OCI-LY3 (cell line): Measurements from ENCODE around the gene EHBP1.

Experiments used
- H2AFZ ChIP-seq: fragments of 200-600, 300-600 bp; shearing (Covaris generic); 2 replicates; pipeline ENCODE4 v1.6.0; 2014; ENCODE audit warnings: antibody characterized with exemption, low read depth, low read length
- H3K27ac ChIP-seq: fragments of 200-600, 300-600 bp; sonication (generic); 2 replicates; pipeline ENCODE4 v1.5.1; 2014; ENCODE audit warnings: mild to moderate bottlenecking, low read length, moderate library complexity, mixed read lengths
- H3K27me3 ChIP-seq: fragments of 200-600, 300-600 bp; sonication (generic); 2 replicates; pipeline ENCODE4 v1.6.1; 2014; ENCODE audit warnings: low read depth, low read length, mixed read lengths
- H3K36me3 ChIP-seq: fragments of 200-600, 300-600 bp; sonication (generic); replicated peaks from 2 replicates; pipeline ENCODE3; 2014; ENCODE audit warnings: low read depth, low read length, mixed read lengths
- H3K4me1 ChIP-seq: fragments of 300-600, 200-600 bp; sonication (generic); 2 replicates; pipeline ENCODE4 v1.6.1; 2014; ENCODE audit warnings: low read length, mixed read lengths
- H3K4me2 ChIP-seq: fragments of 200-600, 300-600 bp; sonication (generic); 2 replicates; pipeline ENCODE4 v1.6.1; 2014; ENCODE audit warnings: low read length, mixed read lengths
- H3K4me3 ChIP-seq: fragments of 300-600, 200-600 bp; sonication (generic); 2 replicates; pipeline ENCODE4 v1.5.1; 2014; ENCODE audit warnings: antibody characterized with exemption, mild to moderate bottlenecking, low read length, moderate library complexity
- H3K79me2 ChIP-seq: fragments of 300-600, 200-600 bp; shearing (Covaris generic); 2 replicates; pipeline ENCODE4 v1.6.1; 2014; ENCODE audit warnings: mild to moderate bottlenecking, low read length, mixed read lengths
- H3K9ac ChIP-seq: fragments of 300-600, 200-600 bp; shearing (Covaris generic); 2 replicates; pipeline ENCODE4 v1.6.0; 2014; ENCODE audit warnings: mild to moderate bottlenecking, low read length, moderate library complexity
- H3K9me3 ChIP-seq: fragments of 200-600, 300-600 bp; shearing (Covaris generic); 2 replicates; pipeline ENCODE4 v1.6.1; 2014; ENCODE audit warnings: low read length, mixed read lengths; ENCODE audit not compliant: insufficient read depth
- H4K20me1 ChIP-seq: fragments of 200-600, 300-600 bp; sonication (generic); 2 replicates; pipeline ENCODE4 v1.6.1; 2016; ENCODE audit warnings: low read length, mixed read lengths; ENCODE audit not compliant: insufficient read depth
- CTCF ChIP-seq: fragments of 200-600, 300-600 bp; sonication (generic); IDR thresholded peaks from 2 replicates; pipeline ENCODE4 v1.5.1; 2014; ENCODE audit warnings: antibody characterized with exemption, low read length, low read depth
- EZH2phosphoT487 ChIP-seq: fragments of 200-600 bp; shearing (Covaris generic); IDR thresholded peaks from 2 replicates; pipeline ENCODE4 v1.6.1; 2018; ENCODE audit warnings: antibody characterized with exemption, mixed run types, low read depth

The EHBP1 gene

GRCh38 chr2:62719757-62720156, 14.2 kb downstream of the EHBP1 start:
- Histone ChIP-seq H4K20me1 (0 out of 2 replicates have a peak, but pooled peaks cover 3% of the 10 kb centered on the region), H3K36me3 (peaks cover 12% of the 10 kb centered on the region), H3K27me3 (no peaks in the 10 kb centered on the region), H3K9ac (no peak overlapping the region), H3K27ac (no peak overlapping the region), H3K4me2 (no peak overlapping the region), H3K79me2 (peaks cover 11% of the 10 kb centered on the region; the same call in 1 of the 2 replicates), H3K4me1 (no peaks in the 10 kb centered on the region), H2AFZ (no peak overlapping the region), H3K9me3 (no peaks in the 10 kb centered on the region), H3K4me3 (no peak overlapping the region)
- no peak for TF ChIP-seq CTCF
- TF ChIP-seq EZH2phosphoT487: no peak

GRCh38 chr2:62722679-62723078, 17.2 kb downstream of the EHBP1 start:
- TF ChIP-seq CTCF: no peak
- no peak for TF ChIP-seq EZH2phosphoT487
- Histone ChIP-seq H3K9me3 (no peaks in the 10 kb centered on the region), H3K36me3 (peaks cover 4% of the 10 kb centered on the region), H3K9ac (no peak overlapping the region), H3K4me2 (no peak overlapping the region), H3K27ac (no peak overlapping the region), H3K4me3 (no peak overlapping the region), H3K27me3 (no peaks in the 10 kb centered on the region), H2AFZ (no peak overlapping the region), H3K79me2 (peaks cover 19% of the 10 kb centered on the region; the same call in 1 of the 2 replicates), H4K20me1 (peaks cover 8% of the 10 kb centered on the region; the same call in 1 of the 2 replicates), H3K4me1 (peaks cover 13% of the 10 kb centered on the region)

GRCh38 chr2:62723253-62723652, 17.7 kb downstream of the EHBP1 start:
- H3K9me3 ChIP-seq: no peaks in the 10 kb centered on the region
- H2AFZ ChIP-seq: no peak overlapping the region
- H3K79me2 ChIP-seq: peaks cover 19% of the 10 kb centered on the region; the same call in 1 of the 2 replicates

GRCh38 chr2:62724106-62724505, 18.6 kb downstream of the EHBP1 start:
- Histone ChIP-seq H3K9ac (no peak overlapping the region), H3K36me3 (peaks cover 4% of the 10 kb centered on the region), H3K79me2 (peaks cover 19% of the 10 kb centered on the region; the same call in 1 of the 2 replicates), H3K9me3 (no peaks in the 10 kb centered on the region), H3K4me3 (no peak overlapping the region), H3K27me3 (no peaks in the 10 kb centered on the region), H2AFZ (no peak overlapping the region), H3K4me2 (no peak overlapping the region), H3K27ac (no peak overlapping the region), H3K4me1 (peaks cover 13% of the 10 kb centered on the region), H4K20me1 (peaks cover 8% of the 10 kb centered on the region; the same call in 1 of the 2 replicates)
- TF ChIP-seq EZH2phosphoT487: no peak

More at GRCh38 chr2:62723253-62723652, 17.7 kb downstream of the EHBP1 start:
- peaks cover 13% of the 10 kb centered on the region for H3K4me1 ChIP-seq
- no peak overlapping the region for H3K9ac ChIP-seq
- no peak overlapping the region for H3K4me2 ChIP-seq
- peaks cover 4% of the 10 kb centered on the region for H3K36me3 ChIP-seq
- no peaks in the 10 kb centered on the region for H3K27me3 ChIP-seq
- H4K20me1 ChIP-seq: peaks cover 8% of the 10 kb centered on the region; the same call in 1 of the 2 replicates
- TF ChIP-seq EZH2phosphoT487 (no peak), CTCF (no peak)
- no peak overlapping the region for H3K27ac ChIP-seq
- no peak overlapping the region for H3K4me3 ChIP-seq
